GM23248 (cell line): ENCODE results near the gene SERPINB1. TPM values are rescaled to one million over a fixed set of nuclear protein-coding genes. Genes with fewer than 3 reads are reported as not detected.

Source experiments
- DNase-seq: peaks from one replicate; pipeline ENCODE4 v3.0.0-alpha.2; 2015
- H2AFZ ChIP-seq: fragments of 200-600 bp; sonication (generic); 2 replicates; pipeline ENCODE4 v1.6.1; 2016; ENCODE audit warnings: antibody characterized with exemption
- H3F3A ChIP-seq: fragments of 200-600 bp; sonication (generic); 2 replicates; pipeline ENCODE4 v1.6.1; 2016; ENCODE audit warnings: mild to moderate bottlenecking, antibody characterized with exemption, mixed run types; ENCODE audit not compliant: insufficient read depth
- H3K27ac ChIP-seq: fragments of 200-600 bp; sonication (generic); 2 replicates; pipeline ENCODE4 v1.5.1; 2016; ENCODE audit warnings: mild to moderate bottlenecking
- H3K27me3 ChIP-seq: fragments of 200-600 bp; sonication (generic); replicated peaks from 2 replicates; pipeline ENCODE4 v1.6.1; 2016; ENCODE audit warnings: mild to moderate bottlenecking; ENCODE audit not compliant: insufficient read depth
- H3K36me3 ChIP-seq: fragments of 200-600 bp; sonication (generic); 2 replicates; pipeline ENCODE4 v1.6.1; 2016; ENCODE audit warnings: low read depth, mild to moderate bottlenecking
- H3K4me1 ChIP-seq: fragments of 200-600 bp; sonication (generic); 2 replicates; pipeline ENCODE4 v1.6.1; 2016; ENCODE audit warnings: mild to moderate bottlenecking; ENCODE audit not compliant: insufficient read depth
- H3K4me2 ChIP-seq: fragments of 200-600 bp; sonication (generic); one replicate; pipeline ENCODE4 v1.6.1; 2016; ENCODE audit warnings: mild to moderate bottlenecking; ENCODE audit not compliant: unreplicated experiment
- H3K4me3 ChIP-seq: fragments of 200-600 bp; sonication (generic); 2 replicates; pipeline ENCODE4 v1.5.1; 2016; ENCODE audit warnings: mild to moderate bottlenecking
- H3K79me2 ChIP-seq: fragments of 200-600 bp; sonication (generic); 2 replicates; pipeline ENCODE4 v1.6.1; 2016; ENCODE audit warnings: mild to moderate bottlenecking; ENCODE audit not compliant: insufficient read depth
- H3K9ac ChIP-seq: fragments of 200-600 bp; sonication (generic); 2 replicates; pipeline ENCODE4 v1.6.1; 2016; ENCODE audit warnings: mild to moderate bottlenecking
- H3K9me2 ChIP-seq: fragments of 200-600 bp; sonication (generic); 2 replicates; pipeline ENCODE4 v1.6.1; 2016; ENCODE audit warnings: mixed run types, mild to moderate bottlenecking, moderate library complexity; ENCODE audit not compliant: insufficient read depth
- H3K9me3 ChIP-seq: fragments of 200-600 bp; sonication (generic); one replicate; pipeline ENCODE4 v1.6.1; 2017; ENCODE audit warnings: low read depth
- H4K20me1 ChIP-seq: fragments of 200-600 bp; sonication (generic); 2 replicates; pipeline ENCODE4 v1.6.0; 2016; ENCODE audit not compliant: insufficient read depth
- EZH2 ChIP-seq: fragments of 200-600 bp; sonication (generic); IDR thresholded peaks from 2 replicates; pipeline ENCODE4 v1.6.1; 2018; ENCODE audit warnings: antibody characterized with exemption, mild to moderate bottlenecking; ENCODE audit not compliant: insufficient read depth, poor library complexity, severe bottlenecking
- EZH2phosphoT487 ChIP-seq: fragments of 200-600 bp; sonication (generic); IDR thresholded peaks from 2 replicates; pipeline ENCODE4 v1.6.1; 2018; ENCODE audit warnings: antibody characterized with exemption, moderate library complexity, mild to moderate bottlenecking, low read depth; ENCODE audit not compliant: insufficient read depth
- WGBS, 2 experiments: methylation state at CpG; one replicate each; pipeline ENCODE4 v1.1.6; 2015 to 2017; ENCODE audit warnings: low lambda C conversion rate in 2 of 2, low coverage in 1 of 2; ENCODE audit errors: missing lambda C conversion rate in 2 of 2; 5-methylcytosine and 5-hydroxymethylcytosine counted together
- in situ Hi-C: fragments of 300-500 bp; cut with MboI; formaldehyde crosslinking; loops from 2 replicates; pipeline ENCODE4 v1.15.0; 2020
- microRNA-seq: library from miRNA; unstranded; fragments of <30 nt; microRNA quantifications from one replicate; pipeline ENCODE4, GENCODE V29; 2016; ENCODE audit warnings: borderline number of aligned reads
- polyA plus RNA-seq: library from polyadenylated mRNA; unstranded; fragments of >200 nt; fragmentation: Nextera tagmentation; extraction: Ambion mirVana; gene quantifications from 2 replicates; pipeline ENCODE4 v1.2.1, GENCODE V29; 2016
- small RNA-seq: library from RNA; depleted of rRNA; stranded (forward); fragments of <200 nt; gene quantifications from one replicate; pipeline ENCODE3, GENCODE V24; 2014; ENCODE audit warnings: low read depth, low replicate concordance
- total RNA-seq: library from RNA; depleted of rRNA; stranded (reverse); fragments of >200 nt; shearing (Covaris generic); gene quantifications from 2 replicates; pipeline ENCODE4 v1.2.3, GENCODE V29; 2014; rRNA removed

SERPINB1 gene
- total and polyA plus RNA-seq, 2 experiments from 2014 or later: 28.3 to 32.8 TPM

GRCh38 chr6:2783188-2783963 lies 58.3 kb downstream of the SERPINB1 start:
- Histone ChIP-seq H3K27me3 (no peaks in the 10 kb centered on the region), H2AFZ (no peak overlapping the region), H3K27ac (no peak overlapping the region), H3K4me2 (no peak overlapping the region), H3K9ac (no peak overlapping the region), H3K9me2 (no peaks in the 10 kb centered on the region), H3K4me1 (no peaks in the 10 kb centered on the region), H3K79me2 (peaks cover 92% of the 10 kb centered on the region), H4K20me1 (no peaks in the 10 kb centered on the region), H3K36me3 (peaks cover 6% of the 10 kb centered on the region; the same call in 1 of the 2 replicates), H3F3A (no peaks in the 10 kb centered on the region), H3K9me3 (no peaks in the 10 kb centered on the region), H3K4me3 (no peak overlapping the region)
- in situ Hi-C loops: no loop called here
- DNase-seq: no peak
- no peak for TF ChIP-seq EZH2
- TF ChIP-seq EZH2phosphoT487: no peak
- 86 to 89% methylated on average over 19 of the region's 19 CpGs for WGBS, 2 experiments

- Histone ChIP-seq H2AFZ (no peak overlapping the region), H3K4me2 (no peak overlapping the region), H3K27ac (no peak overlapping the region), H3K9me3 (no peaks in the 10 kb centered on the region), H3K36me3 (peaks cover 6% of the 10 kb centered on the region; the same call in 1 of the 2 replicates), H3K79me2 (peaks cover 92% of the 10 kb centered on the region), H3K4me1 (no peaks in the 10 kb centered on the region), H4K20me1 (no peaks in the 10 kb centered on the region), H3K9me2 (no peaks in the 10 kb centered on the region), H3K4me3 (no peak overlapping the region), H3F3A (no peaks in the 10 kb centered on the region), H3K9ac (no peak overlapping the region), H3K27me3 (no peaks in the 10 kb centered on the region)
- TF ChIP-seq EZH2: no peak
- no peak for TF ChIP-seq EZH2phosphoT487
- DNase-seq: no peak
- WGBS, 2 experiments: 81 to 87% methylated on average over 10 of the region's 10 CpGs
- in situ Hi-C loops: no loop called here
These were observed 58.9 kb downstream of the SERPINB1 start for GRCh38 chr6:2782825-2783187.

GRCh38 chr6:2782356-2782708 lies 59.3 kb downstream of the SERPINB1 start:
- in situ Hi-C loops: no loop called here
- no peaks in the 10 kb centered on the region for H3K9me2 ChIP-seq
- H3K4me2 ChIP-seq: no peak overlapping the region
- no peaks in the 10 kb centered on the region for H3K9me3 ChIP-seq
- H2AFZ ChIP-seq: no peak overlapping the region
- peaks cover 6% of the 10 kb centered on the region; the same call in 1 of the 2 replicates for H3K36me3 ChIP-seq
- DNase-seq: no peak
- H3F3A ChIP-seq: no peaks in the 10 kb centered on the region
- H3K27ac ChIP-seq: no peak overlapping the region
- no peaks in the 10 kb centered on the region for H3K4me1 ChIP-seq
- H3K9ac ChIP-seq: no peak overlapping the region
- H3K27me3 ChIP-seq: no peaks in the 10 kb centered on the region
- H4K20me1 ChIP-seq: 0 out of 2 replicates have a peak, but pooled peaks cover 3% of the 10 kb centered on the region
- H3K4me3 ChIP-seq: no peak overlapping the region
- TF ChIP-seq EZH2phosphoT487 (no peak), EZH2 (no peak)
- H3K79me2 ChIP-seq: peaks cover 92% of the 10 kb centered on the region
- WGBS, 2 experiments: 92 to 96% methylated on average over 9 of the region's 9 CpGs

Small RNAs within 50 kb of the gene (microRNA-seq; reads per million reads assigned to microRNA genes)
- gene MIR4645: not detected

Small RNAs within 50 kb of the gene (small RNA-seq; reads per million reads assigned to genes)
- gene MIR4645: not detected

Other genes with a start within 250 kb of the SERPINB1 start
- 0.43 and 0.51 TPM in 2 replicates for gene MYLK4, start 90.9 kb downstream of the SERPINB1 start, total RNA-seq
- gene MYLK4, start 90.9 kb downstream of the SERPINB1 start, polyA plus RNA-seq: 0.20 and 0.24 TPM in 2 replicates
- 63.1 and 64.9 TPM in 2 replicates for gene WRNIP1, start 76.5 kb downstream of the SERPINB1 start, total RNA-seq
- 16.8 and 17.0 TPM in 2 replicates for gene WRNIP1, start 76.5 kb downstream of the SERPINB1 start, polyA plus RNA-seq
- 1.1 and 2.4 TPM in 2 replicates for gene SERPINB9, start 61.4 kb upstream of the SERPINB1 start, total RNA-seq
- gene SERPINB9, start 61.4 kb upstream of the SERPINB1 start, polyA plus RNA-seq: 0.91 and 1.1 TPM in 2 replicates
- 95.7 and 141 TPM in 2 replicates for gene SERPINB6, start 129.7 kb upstream of the SERPINB1 start, total RNA-seq
- 149 and 153 TPM in 2 replicates for gene SERPINB6, start 129.7 kb upstream of the SERPINB1 start, polyA plus RNA-seq
- gene NQO2, start 158.0 kb upstream of the SERPINB1 start, total RNA-seq: 26.2 and 29.6 TPM in 2 replicates
- gene NQO2, start 158.0 kb upstream of the SERPINB1 start, polyA plus RNA-seq: 61.0 and 64.2 TPM in 2 replicates
- gene RIPK1, start 226.6 kb upstream of the SERPINB1 start, total RNA-seq: 23.3 and 26.2 TPM in 2 replicates
- gene RIPK1, start 226.6 kb upstream of the SERPINB1 start, polyA plus RNA-seq: 15.3 and 16.1 TPM in 2 replicates